ENCODE measurements around the gene PAX2.
A peak's percentile ranks its signal among the peaks of the same experiment; 100 is the strongest.

The PAX2 gene

DNA sequence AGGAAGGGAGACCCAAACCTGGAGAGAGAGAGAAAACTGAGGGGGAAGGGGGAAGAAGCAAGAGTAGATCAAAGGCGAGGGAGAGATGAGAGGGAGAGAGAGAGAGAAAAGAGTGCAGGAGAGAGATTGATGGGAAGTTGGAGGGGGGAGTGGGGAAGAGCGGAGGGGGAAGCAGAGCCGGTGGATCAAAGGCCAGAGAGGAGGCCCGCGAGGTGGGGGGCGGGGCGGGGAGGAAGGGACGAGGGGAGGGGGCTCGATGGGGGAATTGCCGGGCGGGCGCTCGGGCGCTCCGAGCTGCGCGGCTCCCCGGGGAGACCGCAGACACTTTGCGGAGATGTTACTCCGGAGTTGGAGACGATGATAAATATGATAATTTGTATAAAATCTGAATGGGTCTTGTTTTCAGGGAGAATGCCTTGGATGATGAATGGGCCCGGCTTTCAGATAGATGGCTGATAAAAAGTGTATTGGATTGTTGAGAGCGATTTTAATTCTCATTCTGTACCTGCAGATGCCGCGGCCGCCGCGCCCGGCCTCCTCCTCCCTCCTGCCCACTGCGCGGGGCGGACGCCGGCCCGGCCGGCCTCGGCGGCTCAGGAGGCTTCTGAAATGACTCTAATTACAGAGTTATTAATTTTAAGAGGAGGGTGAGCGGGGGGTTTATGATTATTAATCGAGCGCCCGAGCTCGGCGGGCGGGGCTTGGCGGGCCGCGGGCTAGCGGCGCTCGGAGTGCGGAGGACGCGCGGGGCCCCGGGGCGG lies 21.4 kb upstream of the PAX2 start:
- CTCF ChIA-PET, result no interaction called here

GRCh38 chr10:100724531-100725027 lies 20.8 kb upstream of the PAX2 start:
- ChIA-PET CTCF (no interaction called here), POLR2A (no interaction called here)
- TF ChIP-seq CTCF (IDR thresholded peaks at IDR 0.05; ENCODE audit: control extremely low read depth, extremely low read depth, low read depth, missing control alignments), result no peak
- DNase-seq (ENCODE audit: extremely low spot score), result no peak

More for the DNA sequence above, 21.4 kb upstream of the PAX2 start:
- no peak for DNase-seq (ENCODE audit: extremely low spot score)
- POLR2A ChIA-PET, result no interaction called here
- no peak for TF ChIP-seq CTCF (IDR thresholded peaks at IDR 0.05; ENCODE audit: control extremely low read depth, extremely low read depth, low read depth, missing control alignments)

GRCh38 chr10:100725071-100725471 lies 20.3 kb upstream of the PAX2 start:
- DNase-seq (ENCODE audit: extremely low spot score), result no peak
- ChIA-PET POLR2A (no interaction called here), CTCF (no interaction called here)
- TF ChIP-seq CTCF (IDR thresholded peaks at IDR 0.05; ENCODE audit: control extremely low read depth, extremely low read depth, low read depth, missing control alignments), result no peak

DNA sequence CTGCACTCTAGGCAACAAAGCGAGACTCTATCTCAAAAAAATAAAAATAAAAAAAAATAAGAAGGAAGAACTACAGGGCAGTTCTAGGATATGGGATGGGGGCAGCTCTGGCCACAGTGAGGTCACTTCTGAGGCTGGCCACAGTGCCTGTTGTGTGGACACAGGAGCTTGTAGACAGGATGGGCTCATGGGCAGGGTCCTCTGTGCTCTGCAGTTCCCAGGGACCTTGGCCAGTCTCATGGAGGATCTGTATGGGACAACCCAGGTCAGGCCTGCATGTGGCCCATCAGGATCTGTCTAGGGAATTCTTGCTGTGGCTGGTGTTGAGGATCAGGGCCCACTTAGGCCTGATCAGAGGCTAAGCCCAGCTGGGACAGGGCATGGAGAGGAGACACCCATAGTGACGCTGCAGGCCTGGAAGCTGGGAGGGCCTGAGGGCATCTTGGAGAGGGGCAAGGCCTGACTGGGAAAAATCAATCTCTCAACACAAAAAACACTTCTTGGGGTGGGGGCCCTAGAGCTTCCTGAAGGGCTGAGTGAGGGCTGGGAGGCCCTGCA lies 19.4 kb upstream of the PAX2 start:
- ChIA-PET POLR2A (no interaction called here), CTCF (interaction anchor here (2.1 kb wide), 1 partner anchor 17 kb away, joined by 7 read pairs; no protein-coding TSS in a partner anchor)
- no peak for DNase-seq (ENCODE audit: extremely low spot score)
- TF ChIP-seq CTCF (IDR thresholded peaks at IDR 0.05; ENCODE audit: control extremely low read depth, extremely low read depth, low read depth, missing control alignments), result no peak

DNA sequence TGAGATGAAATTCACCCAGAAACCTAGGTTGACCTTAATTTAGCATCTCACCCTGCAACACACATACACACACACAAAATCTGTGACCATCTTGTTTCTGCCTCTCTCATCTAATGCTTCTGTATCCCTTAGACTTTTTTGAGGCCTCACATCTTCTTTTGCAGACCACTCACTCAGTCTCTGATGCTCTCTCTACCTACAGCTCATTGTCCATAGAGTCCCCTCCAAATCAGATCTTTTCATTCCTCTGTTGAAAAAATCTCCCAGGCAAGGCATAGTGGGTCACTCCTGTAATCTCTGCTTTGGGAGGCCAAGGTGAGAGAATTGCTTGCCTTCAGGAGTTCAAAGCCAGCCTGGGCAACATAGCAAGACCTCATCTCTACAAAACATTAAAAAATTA lies 17.6 kb upstream of the PAX2 start:
- ChIA-PET CTCF (interaction anchor here (1.2 to 2.1 kb wide), 3 partner anchors 10 to 15 kb away, joined by 3 to 7 read pairs (median 6); no protein-coding TSS in a partner anchor), POLR2A (no interaction called here)
- TF ChIP-seq CTCF (IDR thresholded peaks at IDR 0.05; ENCODE audit: control extremely low read depth, extremely low read depth, low read depth, missing control alignments), result no peak
- DNase-seq (ENCODE audit: extremely low spot score), result no peak

GRCh38 chr10:100728928-100729861 lies 16.2 kb upstream of the PAX2 start:
- no peak for DNase-seq (ENCODE audit: extremely low spot score)
- CTCF ChIA-PET, result interaction anchor here (1.4 to 1.5 kb wide), 2 partner anchors 14 to 15 kb away, joined by 5 to 6 read pairs; no protein-coding TSS in a partner anchor
- POLR2A ChIA-PET, result no interaction called here
- TF ChIP-seq CTCF (IDR thresholded peaks at IDR 0.05; ENCODE audit: control extremely low read depth, extremely low read depth, low read depth, missing control alignments), result peak; percentile 37
